HG03565 (cell line): ENCODE data around the gene PLXNB2.

Source experiments
- ATAC-seq: cut with Tn5 transposase; IDR thresholded peaks from one replicate; pipeline ENCODE4 v1.9.1; 2021; ENCODE audit warnings: mild to moderate bottlenecking, moderate library complexity; ENCODE audit not compliant: unreplicated experiment

PLXNB2 gene

GRCh38 chr22:50298937-50299784 lies 8.3 kb downstream of the PLXNB2 start:
- ATAC-seq, result no peak

- ATAC-seq, result no peak
These were observed 9.2 kb downstream of the PLXNB2 start for GRCh38 chr22:50298266-50298637.

DNA sequence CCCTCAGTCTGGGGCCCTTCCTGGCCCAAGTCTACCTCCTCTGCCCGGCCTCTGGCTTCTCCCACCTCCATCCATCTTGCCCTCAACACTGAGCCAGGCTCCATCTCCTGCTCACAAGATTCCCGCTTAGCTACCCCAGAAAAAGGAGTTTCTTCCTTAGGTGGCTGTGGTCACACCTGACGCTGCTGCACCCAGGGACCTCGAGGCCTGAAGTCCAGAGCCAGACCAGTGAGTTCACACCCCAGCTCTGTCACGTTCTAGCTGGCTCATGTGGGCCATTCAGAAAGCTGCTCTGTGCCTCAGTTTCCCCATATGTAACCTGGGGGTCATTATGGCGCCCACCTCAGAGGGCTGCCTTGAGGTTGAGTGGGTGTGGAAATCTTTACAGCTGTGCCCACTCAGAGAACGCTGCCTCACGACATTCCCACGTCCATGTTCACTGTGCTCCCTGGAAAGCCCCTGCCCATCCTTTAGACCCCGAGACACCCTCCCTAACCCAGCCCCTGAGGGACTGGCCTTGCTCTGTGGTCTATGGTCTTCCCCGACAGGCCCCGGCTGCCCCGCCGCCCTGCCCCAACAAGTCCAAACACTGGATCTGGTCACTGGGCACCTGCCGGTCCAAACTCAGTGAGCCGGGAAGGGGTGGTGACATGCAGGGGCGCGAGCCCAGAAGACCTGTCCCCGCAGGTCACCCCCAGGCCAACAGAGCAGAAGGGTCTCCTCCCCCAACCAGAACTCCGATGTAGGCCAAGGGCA lies 9.8 kb downstream of the PLXNB2 start:
- no peak for ATAC-seq

DNA sequence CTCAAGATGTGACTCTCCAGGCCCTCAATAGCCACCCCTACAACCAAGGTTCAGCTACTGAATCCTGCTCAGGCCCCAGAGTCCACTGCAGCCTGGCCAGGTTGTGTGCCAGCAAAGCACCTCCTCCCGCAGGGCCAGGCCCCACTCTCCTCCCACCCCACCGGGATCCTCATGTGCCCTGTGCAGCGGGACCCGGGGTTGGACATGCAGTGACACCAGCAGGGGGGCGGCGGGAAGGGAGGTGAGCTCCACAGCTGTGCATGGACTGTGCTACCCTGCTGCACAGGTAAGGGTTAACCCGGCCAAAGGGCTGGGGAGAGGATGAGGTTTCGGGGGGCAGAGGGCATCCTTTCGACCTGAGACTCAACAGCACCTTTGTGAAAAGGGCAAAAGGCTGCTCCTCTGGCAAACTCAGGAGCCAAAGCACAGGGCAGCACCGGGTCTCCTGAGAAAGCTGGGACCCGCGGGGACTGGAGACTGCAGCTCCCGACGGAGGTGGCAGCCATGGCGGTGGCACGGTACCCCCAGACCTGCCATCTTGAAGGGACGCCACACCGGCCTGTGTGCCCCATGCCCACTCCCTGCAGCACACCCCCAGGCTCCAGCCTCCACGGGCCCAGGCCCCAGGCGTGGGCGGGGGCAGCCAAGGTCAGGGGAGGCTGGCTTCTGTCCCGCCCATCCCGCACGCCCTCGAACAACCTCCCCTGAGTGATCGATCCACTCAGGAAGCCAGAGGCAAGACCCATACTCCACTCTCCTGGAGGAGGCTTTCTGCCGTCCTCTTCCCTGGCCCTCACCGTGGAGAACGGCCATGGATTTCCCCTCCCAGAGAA lies 10.6 kb downstream of the PLXNB2 start:
- ATAC-seq, result no peak

- no peak for ATAC-seq
These were observed 13.2 kb downstream of the PLXNB2 start for GRCh38 chr22:50294319-50294656.

- ATAC-seq, result no peak
These were observed 13.8 kb downstream of the PLXNB2 start for GRCh38 chr22:50293441-50294318.

GRCh38 chr22:50292643-50293440 lies 14.6 kb downstream of the PLXNB2 start:
- no peak for ATAC-seq

DNA sequence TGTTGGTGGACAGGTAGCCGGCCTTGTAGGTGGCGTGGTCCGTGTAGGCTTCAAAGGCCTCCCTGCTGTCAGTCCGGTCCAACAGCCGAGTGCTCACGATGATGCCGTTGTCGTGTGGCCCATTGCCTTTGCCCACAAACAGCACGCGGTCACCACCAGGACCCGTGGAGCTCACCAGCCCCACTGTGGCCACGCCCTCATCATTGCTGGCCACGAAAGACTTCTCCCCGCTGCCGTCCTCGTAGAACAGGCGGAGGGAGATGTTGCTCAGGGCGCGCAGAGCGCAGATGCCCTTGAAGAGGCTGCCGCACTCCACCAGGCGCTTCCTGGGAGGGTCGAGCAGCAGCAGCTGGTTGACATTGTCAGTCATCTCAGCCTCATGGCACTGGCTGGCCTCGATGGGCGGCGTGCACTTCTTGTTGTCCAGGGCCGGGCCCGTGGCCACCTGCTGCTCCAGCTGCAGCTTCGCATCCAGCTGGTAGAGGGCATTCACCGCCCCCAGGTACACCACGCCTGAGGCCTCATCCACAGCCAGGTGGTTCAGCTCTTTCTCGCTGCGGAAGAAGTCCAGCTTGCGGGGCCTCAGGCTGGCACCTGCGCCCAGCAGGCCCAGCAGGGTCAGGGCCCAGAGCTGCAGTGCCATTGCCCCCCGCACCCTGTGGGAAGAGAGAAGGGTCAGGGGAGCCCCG lies 17.4 kb downstream of the PLXNB2 start:
- ATAC-seq, result no peak

DNA sequence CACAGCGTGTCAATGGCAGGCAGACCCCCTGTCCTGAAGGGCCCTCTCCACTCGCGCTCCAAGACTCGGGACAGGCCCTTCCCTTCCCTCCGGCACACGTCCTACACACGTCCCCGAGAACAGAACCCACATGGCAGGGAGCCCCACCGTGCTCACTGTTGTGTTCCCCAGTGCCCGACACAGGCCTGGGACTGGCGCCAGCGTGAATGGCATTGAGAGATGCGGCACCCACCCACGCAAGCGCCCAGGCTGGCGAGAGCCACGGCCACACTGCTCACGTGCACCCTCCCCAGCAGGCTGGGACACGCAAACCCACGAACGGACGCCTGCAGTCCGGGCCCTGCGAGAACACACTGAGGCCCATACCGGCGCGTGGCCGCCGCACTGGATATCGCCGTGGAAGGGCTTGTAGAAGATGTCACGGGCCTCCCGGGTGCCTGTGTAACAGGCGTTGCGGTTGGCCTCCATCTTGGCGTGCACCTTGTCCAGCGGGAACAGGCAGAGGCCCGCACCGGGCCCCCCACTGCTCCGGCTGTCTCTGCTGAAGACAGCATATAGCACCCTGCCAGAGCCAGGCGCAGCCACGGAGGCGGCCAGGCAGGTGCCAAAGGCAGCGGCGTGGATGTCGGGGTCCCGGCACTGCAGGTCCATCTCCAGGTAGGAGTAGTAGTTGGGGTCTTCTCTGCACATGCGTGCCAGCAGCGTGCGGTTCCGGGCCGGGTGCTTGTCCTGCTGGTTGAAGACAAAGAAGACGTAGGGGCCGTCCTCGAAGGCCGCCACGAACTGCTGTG lies 18.1 kb downstream of the PLXNB2 start:
- ATAC-seq, result no peak

DNA sequence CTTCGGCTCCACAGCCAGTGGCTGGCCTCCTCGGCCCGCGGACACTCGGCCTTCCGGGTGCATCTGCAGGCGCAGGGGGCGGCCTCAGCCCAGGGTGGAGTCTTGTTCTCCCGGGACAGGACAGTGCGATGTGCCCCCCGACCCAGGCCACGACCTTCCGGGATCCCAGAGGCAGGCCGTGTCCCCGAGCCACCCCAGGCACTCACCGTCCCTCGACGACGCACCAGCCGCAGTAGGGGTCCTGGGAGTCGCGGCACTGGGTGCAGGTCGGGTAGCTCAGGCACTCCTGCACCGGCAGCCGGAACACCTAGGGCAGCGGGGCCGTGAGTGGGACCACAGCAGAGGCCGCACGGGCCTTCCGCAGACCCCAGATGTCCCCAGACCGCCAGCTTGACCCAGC lies 19.7 kb downstream of the PLXNB2 start:
- no peak for ATAC-seq

GRCh38 chr22:50286701-50287318 lies 20.6 kb downstream of the PLXNB2 start:
- no peak for ATAC-seq

DNA sequence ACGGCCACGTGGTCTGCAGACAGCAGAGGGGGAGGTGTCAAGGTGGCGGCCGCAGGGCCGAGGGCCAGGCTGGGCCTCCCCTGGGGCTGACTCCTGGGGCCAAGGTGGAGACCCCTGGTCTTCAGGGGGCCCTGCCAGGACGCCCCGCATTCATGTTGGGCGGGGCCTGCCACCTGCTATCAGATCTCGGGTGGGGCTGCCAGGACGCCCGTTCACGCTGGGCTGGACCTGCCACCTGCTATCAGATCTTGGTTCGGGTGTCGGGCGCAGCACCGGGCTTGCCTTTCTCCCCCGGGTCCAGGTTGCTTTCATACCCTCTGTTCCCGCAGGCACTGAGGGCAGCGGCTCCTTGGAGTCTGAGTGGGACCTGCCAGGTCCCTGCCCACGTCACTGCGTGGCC lies 21.2 kb downstream of the PLXNB2 start:
- ATAC-seq, result no peak

DNA sequence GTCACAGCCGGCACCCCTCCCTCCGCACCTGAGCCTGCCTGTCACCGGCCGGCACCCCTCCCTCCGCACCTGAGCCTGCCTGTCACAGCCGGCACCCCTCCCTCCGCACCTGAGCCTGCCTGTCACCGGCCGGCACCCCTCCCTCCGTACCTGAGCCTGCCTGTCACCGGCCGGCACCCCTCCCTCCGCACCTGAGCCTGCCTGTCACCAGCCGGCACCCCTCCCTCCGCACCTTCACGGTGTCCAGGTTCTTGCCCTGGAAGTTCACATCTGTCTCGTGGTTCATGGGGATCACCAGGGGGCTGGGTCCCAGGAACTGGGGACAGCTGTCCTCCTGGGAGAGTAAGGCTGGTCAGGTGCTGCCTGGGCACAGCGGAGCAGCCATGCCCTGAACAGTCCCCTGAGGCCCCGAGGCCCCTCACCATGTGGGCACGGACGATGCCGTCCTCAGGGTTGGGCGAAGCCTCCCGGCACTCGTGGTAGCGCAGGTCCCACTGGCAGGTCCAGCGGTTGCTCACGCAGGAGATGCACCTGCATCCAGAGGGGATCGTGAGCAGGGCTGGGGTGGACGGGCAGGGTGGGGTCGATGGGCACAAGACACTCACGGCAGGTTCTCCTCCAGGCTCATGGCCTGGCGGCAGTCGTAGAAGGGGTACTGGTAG lies 21.7 kb downstream of the PLXNB2 start:
- ATAC-seq, result no peak

GRCh38 chr22:50284479-50284878 lies 23.0 kb downstream of the PLXNB2 start:
- ATAC-seq, result no peak

- ATAC-seq, result no peak
These were observed 23.6 kb downstream of the PLXNB2 start for GRCh38 chr22:50283821-50284220.

DNA sequence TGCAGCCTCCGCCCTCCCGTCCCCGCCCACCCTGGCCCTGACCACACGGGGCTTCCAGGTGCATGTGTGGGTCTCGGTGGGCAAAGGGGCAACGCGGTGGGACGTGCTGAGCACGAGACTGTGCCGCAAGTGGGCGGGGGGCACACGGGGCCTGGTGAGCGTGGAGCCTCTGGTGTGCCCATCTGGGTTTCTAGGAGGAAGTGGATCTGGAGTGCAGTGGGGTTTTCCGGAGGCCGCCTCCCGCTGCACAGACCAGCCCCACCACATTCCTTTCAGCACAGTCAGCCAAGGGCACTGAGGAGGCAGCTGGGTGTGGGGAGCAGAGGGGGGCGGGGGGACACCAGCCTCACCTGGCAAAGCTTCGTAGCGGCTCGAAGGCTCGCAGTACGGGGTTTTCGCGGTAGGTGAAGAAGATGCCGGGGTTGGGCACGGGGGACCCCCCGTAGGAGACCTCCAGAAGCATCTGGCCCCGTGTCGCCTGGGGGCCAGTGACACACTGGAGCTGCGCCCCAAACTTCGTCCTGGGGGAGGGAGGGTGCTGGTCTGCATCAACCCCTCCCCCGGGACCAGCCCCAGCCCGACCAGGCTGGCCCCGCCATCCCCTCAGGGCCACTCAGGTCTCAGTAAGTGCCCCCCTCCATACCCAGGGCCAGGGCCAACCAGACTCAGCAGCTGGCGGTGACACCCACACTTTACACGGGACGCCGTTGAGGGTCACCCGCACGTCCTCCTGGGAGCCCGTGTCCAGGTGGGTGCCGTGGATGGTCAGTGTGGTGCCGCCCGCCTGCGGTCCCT lies 24.9 kb downstream of the PLXNB2 start:
- ATAC-seq, result no peak

GRCh38 chr22:50281957-50282356 lies 25.5 kb downstream of the PLXNB2 start:
- no peak for ATAC-seq
